Ovary (tissue), 9 donors: ENCODE results near the gene ALDH7A1. TPM values are rescaled to one million over a fixed set of nuclear protein-coding genes. Genes with fewer than 3 reads are reported as not detected.
"Not testable (repeated sequence)": the region's sequence is repeated elsewhere in the genome, so short reads cannot be mapped to it uniquely, and the experiment has no call there.

Experiments used
- DNase-seq, 5 donors: peaks; one replicate each; pipeline ENCODE4 v3.0.0-alpha.2; 2019 to 2020
- H3K27ac ChIP-seq, 2 donors: fragments of 200-600 bp; one replicate each; pipeline versions ENCODE4 v1.5.1 to v1.8.0; 2019 to 2022
- H3K27me3 ChIP-seq: fragments of 200-600 bp; one replicate; pipeline ENCODE4 v1.8.0; 2022
- H3K36me3 ChIP-seq: fragments of 200-600 bp; sonication (generic); one replicate; pipeline ENCODE4 v1.5.1; 2019
- H3K4me1 ChIP-seq: one replicate; pipeline ENCODE4 v1.8.1; 2013; ENCODE audit warnings: mild to moderate bottlenecking, moderate library complexity; ENCODE audit not compliant: insufficient read depth
- H3K4me3 ChIP-seq: fragments of 200-600 bp; sonication (generic); one replicate; pipeline ENCODE4 v1.5.1; 2017
- H3K9me3 ChIP-seq, 2 donors: fragments of 200-600 bp in 1 of 2; sonication (generic) in 1 of 2; one replicate each; pipeline versions ENCODE4 v1.5.1 to v1.8.1; 2013 to 2019; ENCODE audit warnings: mild to moderate bottlenecking in 1 of 2, moderate library complexity in 1 of 2
- EP300 ChIP-seq: sonication (generic); formaldehyde crosslinking; IDR thresholded peaks from one replicate; pipeline ENCODE4 v1.6.1; 2017; ENCODE audit warnings: antibody characterized with exemption
- POLR2A ChIP-seq: fragments of 450-650 bp; IDR thresholded peaks from one replicate; pipeline ENCODE4 v1.6.1; 2017; ENCODE audit warnings: antibody characterized with exemption, mild to moderate bottlenecking, moderate library complexity
- WGBS, 3 donors: extraction: QIAGEN DNeasy Blood & Tissue Kit in 1 of 3; methylation state at CpG; one replicate each; pipeline versions ENCODE4 v1.1.5 to v1.1.7; 2013 to 2017; 5-methylcytosine and 5-hydroxymethylcytosine counted together
- intact Hi-C, 4 donors: fragments of 100-400 bp; cut with DNase I; formaldehyde crosslinking; loops; one replicate each; pipeline versions ENCODE4 v1.11.0 to v1.15.1; 2022 to 2023
- polyA plus RNA-seq, 2 donors: library from polyadenylated mRNA; stranded (reverse); fragments of 200-250 nt in 1 of 2; fragments of 350-450 nt in 1 of 2; fragmentation: Illumina TruSeq in 1 of 2; extraction: RNeasy Lipid Tissue Mini Kit (QIAGEN cat#74804) in 1 of 2; gene quantifications; one replicate each; pipeline ENCODE4 v1.2.3, GENCODE V29; 2013 to 2014
- total RNA-seq, 7 donors: library from RNA; depleted of rRNA in 2 of 7; stranded (reverse); fragments of >200 nt in 2 of 7; fragmentation: NEBNext Ultra II Directional in 3 of 7; extraction: Animal tissue kit (Norgen Biotek cat#: 25700) in 3 of 7; gene quantifications; one replicate each; pipeline versions ENCODE4 v1.1.0 to v1.2.4, GENCODE V29; 2016 to 2023
- TF ChIP-seq, protein P1 (sequence below), 3 donors: fragments of 450-650 bp in 2 of 3; fragments of 200-600 bp in 1 of 3; IDR thresholded peaks; one replicate each; pipeline versions ENCODE4 v1.5.1 to v1.8.0; 2016 to 2022; ENCODE audit warnings: antibody characterized with exemption in 3 of 3, mild to moderate bottlenecking in 1 of 3
- donor health status: DM: no; HTN: no; CAD: no; lungs with moderate emphysema.
- donor health status: DM: no; HTN: no; CAD: no.
- donor health status: Bipolar disorder and iron deficiency.
- donor health status: DM: yes; HTN: yes; CAD: no.
- donor health status: DM: no; HTN: no; CAD: no.
- donor health status: DM: yes; HTN: yes; CAD: no.

The ALDH7A1 gene
- total and polyA plus RNA-seq, 9 donors: 28.3 to 161 (median 99.2) TPM

DNA sequence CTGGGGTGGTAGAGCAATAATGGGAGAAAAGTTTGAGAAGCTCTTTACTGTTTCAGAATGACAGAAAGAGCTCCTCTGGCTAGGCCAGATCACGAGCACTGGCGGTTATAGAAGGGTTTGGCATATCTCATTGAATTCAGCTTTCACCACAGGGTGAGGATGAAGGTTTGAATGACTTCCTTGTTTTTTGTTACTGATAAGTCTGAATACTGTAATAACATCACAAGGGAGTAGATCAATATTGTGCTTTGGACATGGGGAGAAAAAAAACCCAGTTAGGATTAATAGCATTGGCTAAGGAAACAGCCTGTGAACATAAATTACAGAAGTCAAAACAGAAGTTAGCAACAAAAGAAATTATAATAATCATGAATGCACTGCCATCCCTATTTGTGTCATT, 15.1 kb upstream of the ALDH7A1 start:
- 89 to 93% (median 89%) methylated on average over 2 of the region's 2 CpGs for WGBS, 3 donors
- no peaks in the 10 kb centered on the region for H3K36me3 ChIP-seq

DNA sequence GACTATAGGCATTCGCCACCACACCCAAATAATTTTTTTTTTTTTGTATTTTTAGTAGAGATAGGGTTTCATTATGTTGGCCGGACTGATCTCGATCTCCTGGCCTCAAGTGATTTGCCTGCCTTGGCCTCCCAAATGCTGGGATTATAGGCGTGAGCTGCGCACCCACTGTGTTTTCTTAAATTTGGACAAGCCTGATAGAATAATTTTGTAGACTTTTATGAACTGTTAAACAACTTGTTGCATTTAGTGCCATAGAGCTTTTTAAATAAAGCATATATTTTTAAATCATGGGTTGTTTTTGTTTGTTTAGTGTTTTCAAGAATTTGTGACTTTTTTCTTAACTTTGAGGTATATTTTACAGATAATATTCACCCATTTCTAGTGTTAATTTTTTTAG, 10.5 kb upstream of the ALDH7A1 start:
- H3K36me3 ChIP-seq: no peaks in the 10 kb centered on the region
- no peaks in the 10 kb centered on the region for H3K9me3 ChIP-seq
- TF ChIP-seq, protein P1, sequence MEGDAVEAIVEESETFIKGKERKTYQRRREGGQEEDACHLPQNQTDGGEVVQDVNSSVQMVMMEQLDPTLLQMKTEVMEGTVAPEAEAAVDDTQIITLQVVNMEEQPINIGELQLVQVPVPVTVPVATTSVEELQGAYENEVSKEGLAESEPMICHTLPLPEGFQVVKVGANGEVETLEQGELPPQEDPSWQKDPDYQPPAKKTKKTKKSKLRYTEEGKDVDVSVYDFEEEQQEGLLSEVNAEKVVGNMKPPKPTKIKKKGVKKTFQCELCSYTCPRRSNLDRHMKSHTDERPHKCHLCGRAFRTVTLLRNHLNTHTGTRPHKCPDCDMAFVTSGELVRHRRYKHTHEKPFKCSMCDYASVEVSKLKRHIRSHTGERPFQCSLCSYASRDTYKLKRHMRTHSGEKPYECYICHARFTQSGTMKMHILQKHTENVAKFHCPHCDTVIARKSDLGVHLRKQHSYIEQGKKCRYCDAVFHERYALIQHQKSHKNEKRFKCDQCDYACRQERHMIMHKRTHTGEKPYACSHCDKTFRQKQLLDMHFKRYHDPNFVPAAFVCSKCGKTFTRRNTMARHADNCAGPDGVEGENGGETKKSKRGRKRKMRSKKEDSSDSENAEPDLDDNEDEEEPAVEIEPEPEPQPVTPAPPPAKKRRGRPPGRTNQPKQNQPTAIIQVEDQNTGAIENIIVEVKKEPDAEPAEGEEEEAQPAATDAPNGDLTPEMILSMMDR (IDR thresholded peaks at IDR 0.05): no peak
- TF ChIP-seq EP300: no peak
- no peak for TF ChIP-seq POLR2A
- H3K4me3 ChIP-seq: no peak overlapping the region
- peaks cover 14% of the 10 kb centered on the region for H3K4me1 ChIP-seq
- H3K27me3 ChIP-seq: no peaks in the 10 kb centered on the region
- intact Hi-C loops: no loop called here
- no peak for DNase-seq
- H3K27ac ChIP-seq: no peak overlapping the region
- 83 to 87% (median 83%) methylated on average over 5 of the region's 5 CpGs for WGBS, 3 donors

More for the DNA sequence above, 15.1 kb upstream of the ALDH7A1 start:
- peaks cover 4% of the 10 kb centered on the region for H3K4me1 ChIP-seq
- intact Hi-C loops: no loop called here
- no peak overlapping the region for H3K27ac ChIP-seq
- no peak overlapping the region for H3K4me3 ChIP-seq
- no peaks in the 10 kb centered on the region for H3K9me3 ChIP-seq
- no peak for DNase-seq
- TF ChIP-seq, protein P1 (IDR thresholded peaks at IDR 0.05): no peak
- TF ChIP-seq POLR2A (no peak), EP300 (no peak)
- H3K27me3 ChIP-seq: no peaks in the 10 kb centered on the region

DNA sequence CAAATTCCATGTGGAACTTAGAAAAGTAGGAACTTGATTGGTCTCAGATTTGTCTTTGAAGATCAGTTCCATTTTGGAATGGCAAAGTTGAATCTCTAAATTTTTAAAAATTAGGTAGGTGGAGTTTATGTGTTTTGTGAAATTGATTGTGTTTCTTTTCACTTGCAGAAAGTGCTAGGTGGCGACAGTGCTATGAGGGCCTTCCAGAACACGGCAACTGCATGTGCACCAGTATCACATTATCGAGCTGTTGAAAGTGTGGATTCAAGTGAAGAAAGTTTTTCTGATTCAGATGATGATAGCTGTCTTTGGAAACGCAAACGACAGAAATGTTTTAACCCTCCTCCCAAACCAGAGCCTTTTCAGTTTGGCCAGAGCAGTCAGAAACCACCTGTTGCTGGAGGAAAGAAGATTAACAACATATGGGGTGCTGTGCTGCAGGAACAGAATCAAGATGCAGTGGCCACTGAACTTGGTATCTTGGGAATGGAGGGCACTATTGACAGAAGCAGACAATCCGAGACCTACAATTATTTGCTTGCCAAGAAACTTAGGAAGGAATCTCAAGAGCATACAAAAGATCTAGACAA, 8.5 kb upstream of the ALDH7A1 start:
- TF ChIP-seq, protein P1 (IDR thresholded peaks at IDR 0.05): no peak
- no peak for TF ChIP-seq EP300
- no peak for TF ChIP-seq POLR2A
- H3K4me3 ChIP-seq: no peak overlapping the region
- peaks cover 17% of the 10 kb centered on the region for H3K4me1 ChIP-seq
- H3K9me3 ChIP-seq: no peaks in the 10 kb centered on the region
- no peaks in the 10 kb centered on the region for H3K27me3 ChIP-seq
- intact Hi-C loops: loop anchor here in 1 of 4 donors (5.0 kb wide), 1 partner anchor 266 kb away; no protein-coding TSS in a partner anchor
- H3K27ac ChIP-seq: no peak overlapping the region
- DNase-seq: no peak
- WGBS, 3 donors: 56 to 69% (median 58%) methylated on average over 6 of the region's 6 CpGs
- H3K36me3 ChIP-seq: no peaks in the 10 kb centered on the region

DNA sequence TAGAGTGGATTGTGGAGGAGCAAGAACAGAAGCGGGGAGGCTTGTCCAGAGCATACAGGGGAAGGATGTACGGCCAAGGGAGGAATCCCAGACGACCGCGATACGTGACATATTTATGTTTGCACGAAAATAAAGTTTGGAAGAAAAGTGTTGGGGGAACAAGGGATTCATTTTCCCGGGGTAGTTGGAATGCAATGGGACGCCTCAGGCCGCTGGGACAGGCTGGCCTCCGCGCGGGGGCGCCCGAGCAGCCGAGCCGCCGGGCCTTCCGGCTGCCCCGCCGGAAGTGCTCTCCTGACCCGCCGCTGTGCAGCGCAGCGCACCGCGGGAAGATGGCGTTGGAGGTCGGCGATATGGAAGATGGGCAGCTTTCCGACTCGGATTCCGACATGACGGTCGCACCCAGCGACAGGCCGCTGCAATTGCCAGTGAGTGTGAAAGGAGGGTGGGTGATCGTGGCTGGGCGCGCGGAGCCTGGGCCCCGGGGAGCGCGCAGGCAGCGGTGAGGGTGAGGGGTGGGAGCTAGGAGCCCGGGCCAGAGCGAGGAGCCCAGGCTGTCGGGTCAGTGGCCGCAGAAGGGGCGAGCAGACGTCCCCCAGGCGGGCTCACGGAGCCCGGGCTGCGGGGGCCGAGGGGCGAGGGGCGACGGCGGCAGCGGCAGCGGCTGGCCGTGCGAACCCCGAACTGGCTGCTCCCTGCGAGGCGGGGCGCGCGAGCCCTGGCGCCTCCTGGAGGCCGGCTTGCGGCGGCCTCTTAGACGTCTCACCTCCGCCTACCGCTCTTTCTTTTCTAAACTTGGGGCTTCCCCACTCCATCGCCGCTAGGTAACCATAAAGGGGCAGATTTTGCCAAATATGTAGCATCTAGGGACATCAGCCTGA, 5.9 kb upstream of the ALDH7A1 start, which contains the start of gene PHAX:
PHAX (plus strand) TSS at position 317 of the 881 bp plus-strand sequence; CDS start at position 333, 16 bp downstream.
- Histone ChIP-seq H3K4me1 (peaks cover 13% of the 10 kb centered on the region), H3K9me3 (no peaks in the 10 kb centered on the region), H3K4me3 (peak within 1 kb of the TSS; percentile 91), H3K27me3 (no peaks in the 10 kb centered on the region), H3K27ac (peak within 1 kb of the TSS; percentile 54 to 67), H3K36me3 (no peaks in the 10 kb centered on the region)
- intact Hi-C loops: loop anchor here in 1 of 4 donors (5.0 kb wide), 1 partner anchor 264 kb away; no protein-coding TSS in a partner anchor
- WGBS, 3 donors: 2 to 3% (median 2%) methylated on average over 59 to 79 of the region's 79 CpGs
- TF ChIP-seq POLR2A (peak; percentile 15), EP300 (no peak)
- TF ChIP-seq, protein P1 (IDR thresholded peaks at IDR 0.05): peak; percentile 61 to 85 (median 72)
- peak; percentile 74 to 87 (median 79) for DNase-seq

DNA sequence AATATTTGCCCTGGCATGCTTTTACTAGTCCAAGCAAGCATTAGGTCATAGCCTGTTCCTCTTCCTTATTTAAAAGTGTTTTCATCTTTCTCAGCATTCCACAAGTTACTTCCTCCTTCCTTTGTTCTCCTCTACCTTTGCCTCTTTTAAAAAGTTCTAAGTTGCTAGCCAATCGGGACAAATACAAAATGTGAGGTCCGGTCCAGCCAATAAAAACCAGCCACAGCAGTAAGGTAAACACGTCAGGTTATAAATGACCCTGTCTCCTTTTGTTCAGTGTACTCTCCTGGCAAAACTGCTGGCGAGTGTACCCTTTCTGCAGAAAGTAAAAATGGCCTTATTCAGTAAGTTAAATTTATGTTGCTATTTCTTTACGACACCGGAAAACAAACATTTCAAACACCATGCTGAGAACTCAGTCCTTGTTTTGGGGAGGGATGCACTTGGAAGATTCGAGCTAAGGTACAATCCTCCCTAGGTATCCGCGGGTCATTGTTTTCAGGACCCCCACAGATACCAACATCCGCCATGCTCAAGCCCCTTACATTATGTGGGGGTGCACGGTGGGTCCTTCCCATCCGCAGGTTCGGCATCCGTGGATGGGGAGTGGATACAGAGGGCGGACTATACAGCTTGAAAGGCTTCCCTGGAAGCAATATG, 5.1 kb upstream of the ALDH7A1 start:
- peak overlapping the region; percentile 91 for H3K4me3 ChIP-seq
- DNase-seq, H3K27me3 ChIP-seq, H3K9me3 ChIP-seq, H3K36me3 ChIP-seq: not testable (repeated sequence)
- peaks cover 13% of the 10 kb centered on the region for H3K4me1 ChIP-seq
- intact Hi-C loops: loop anchor here (5.0 to 10.0 kb wide), 4 partner anchors 55 to 263 kb away; no protein-coding TSS in a partner anchor
- peak overlapping the region in 1 of 2 donors; percentile 67 for H3K27ac ChIP-seq
- 60 to 66% (median 64%) methylated on average over 15 of the region's 15 CpGs for WGBS, 3 donors
